ENCODE data around the gene SF3B1. TPM values are rescaled to one million over a fixed set of nuclear protein-coding genes. Genes with fewer than 3 reads are reported as not detected.

SF3B1 gene
- total and polyA plus RNA-seq, 2 donors (not counting 1 experiment from before 2014, with no cell fraction given): 524 to 722 TPM

DNA sequence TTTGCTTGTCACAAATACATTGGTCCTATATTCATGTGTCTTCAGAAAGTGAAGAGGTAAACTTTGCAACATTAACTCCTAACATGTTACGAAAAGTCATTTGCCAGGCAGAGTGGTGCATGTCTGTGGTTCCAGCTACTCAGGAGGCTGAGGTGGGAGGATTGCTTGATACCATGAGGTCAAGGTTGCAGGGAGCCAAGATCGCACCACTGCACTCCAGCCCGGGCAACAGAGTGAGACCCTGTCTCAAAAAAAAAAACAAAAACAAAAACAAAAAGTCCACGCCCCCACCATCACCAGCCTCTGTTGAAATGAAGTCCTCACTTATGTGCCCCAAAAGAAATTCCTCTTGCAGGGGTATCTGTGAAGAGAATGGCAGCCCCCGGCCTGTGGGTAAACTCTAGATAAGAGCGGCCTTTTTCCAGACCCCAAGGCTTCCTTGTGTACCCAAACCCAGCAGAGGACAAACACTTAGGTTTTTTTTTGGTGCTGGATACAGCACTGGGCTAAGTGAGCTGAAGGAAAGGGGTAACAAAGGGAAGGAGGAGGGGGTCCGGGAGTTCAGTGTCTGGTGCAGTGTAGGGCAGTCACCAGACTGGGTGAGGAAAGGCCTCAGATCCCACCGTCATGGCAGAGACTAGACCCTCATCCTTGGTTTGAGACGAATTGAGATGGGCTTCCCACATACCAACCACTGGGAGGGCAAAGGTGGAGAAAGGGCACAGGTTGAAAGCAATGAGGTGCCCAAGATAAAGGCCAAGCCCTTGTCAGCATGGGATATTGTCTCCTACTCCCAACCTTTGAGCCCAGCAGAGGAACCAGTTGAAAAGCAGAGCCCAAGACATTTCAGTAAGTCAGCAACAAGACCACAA lies 45.6 kb upstream of the SF3B1 start:
- Histone ChIP-seq H3K79me2 (ENCODE audit: control insufficient read depth, insufficient read depth, low read length) (no peaks in the 10 kb centered on the region), H3K9me3 (ENCODE audit: control extremely low read depth in 1 of 3, control insufficient read depth in 2 of 3, insufficient read depth in 1 of 3, low read length in 2 of 3) (peaks cover 0 to 20% (median 10%) of the 10 kb centered on the region in 3 donors), H3K4me2 (replicated peaks; ENCODE audit: low read depth, low read length, poor library complexity, severe bottlenecking) (no peak overlapping the region), H3K36me3 (replicated peaks in 1 of 2; ENCODE audit: control extremely low read depth in 1 of 2, control insufficient read depth in 1 of 2, extremely low read depth in 1 of 2, insufficient read depth in 2 of 2, low read length in 1 of 2) (peaks cover 5 to 30% of the 10 kb centered on the region in 2 experiments), H3K27ac (ENCODE audit: low read length in 2 of 2) (no peak overlapping the region), H3K4me3 (ENCODE audit: control extremely low read depth in 1 of 5, extremely low read depth in 1 of 5, insufficient read depth in 1 of 5, low read depth in 2 of 5, low read length in 4 of 5) (no peak overlapping the region), H4K20me1 (ENCODE audit: control insufficient read depth, insufficient read depth, low read length, poor library complexity, severe bottlenecking) (no peaks in the 10 kb centered on the region), H3K9ac (ENCODE audit: low read length) (no peak overlapping the region), H2AFZ (ENCODE audit: insufficient read depth, low read depth, low read length, poor library complexity, severe bottlenecking) (no peak overlapping the region), H3K27me3 (replicated peaks in 1 of 4; ENCODE audit: control extremely low read depth in 1 of 4, control insufficient read depth in 3 of 4, insufficient read depth in 4 of 4, low read length in 3 of 4) (no peaks in the 10 kb centered on the region), H3K4me1 (ENCODE audit: control insufficient read depth in 2 of 2, insufficient read depth in 2 of 2, low read length in 2 of 2) (no peaks in the 10 kb centered on the region)
- WGBS (ENCODE audit: insufficient coverage): no CpG with 5 or more reads among the region's 9 CpGs
- ChIA-PET POLR2A (no interaction called here), CTCF (interaction anchor here (0.6 kb wide), 1 partner anchor 152 kb away, joined by 4 read pairs; no protein-coding TSS in a partner anchor)
- TF ChIP-seq EZH2 (IDR thresholded peaks at IDR 0.05; ENCODE audit: borderline replicate concordance, insufficient read depth, low read depth, low read length, poor library complexity, severe bottlenecking): no peak
- no peak overlapping the region for H3K4me3 Mint-ChIP-seq
- DNase-seq (no peak), ATAC-seq (ENCODE audit: low read depth) (no peak)
- no peaks in the 10 kb centered on the region for H3K27me3 Mint-ChIP-seq
- no peak overlapping the region for H3K27ac Mint-ChIP-seq
- intact Hi-C loops (cut with micrococcal nuclease): no loop called here
- H3K9me3 Mint-ChIP-seq (ENCODE audit: insufficient read depth): no peaks in the 10 kb centered on the region
- no peaks in the 10 kb centered on the region for H3K4me1 Mint-ChIP-seq

GRCh38 chr2:197477797-197478196 lies 43.0 kb upstream of the SF3B1 start:
- Mint-ChIP-seq H3K4me3 (no peak overlapping the region), H3K4me1 (no peaks in the 10 kb centered on the region), H3K9me3 (ENCODE audit: insufficient read depth) (no peaks in the 10 kb centered on the region), H3K27ac (no peak overlapping the region), H3K27me3 (no peaks in the 10 kb centered on the region)
- Histone ChIP-seq H2AFZ (ENCODE audit: insufficient read depth, low read depth, low read length, poor library complexity, severe bottlenecking) (no peak overlapping the region), H3K9ac (ENCODE audit: low read length) (no peak overlapping the region), H3K36me3 (replicated peaks in 1 of 2; ENCODE audit: control extremely low read depth in 1 of 2, control insufficient read depth in 1 of 2, extremely low read depth in 1 of 2, insufficient read depth in 2 of 2, low read length in 1 of 2) (peaks cover 10 to 42% of the 10 kb centered on the region in 2 experiments), H3K27me3 (replicated peaks in 1 of 4; ENCODE audit: control extremely low read depth in 1 of 4, control insufficient read depth in 3 of 4, insufficient read depth in 4 of 4, low read length in 3 of 4) (no peaks in the 10 kb centered on the region), H3K4me2 (replicated peaks; ENCODE audit: low read depth, low read length, poor library complexity, severe bottlenecking) (no peak overlapping the region), H4K20me1 (ENCODE audit: control insufficient read depth, insufficient read depth, low read length, poor library complexity, severe bottlenecking) (no peaks in the 10 kb centered on the region), H3K9me3 (ENCODE audit: control extremely low read depth in 1 of 3, control insufficient read depth in 2 of 3, insufficient read depth in 1 of 3, low read length in 2 of 3) (peaks cover 0 to 6% (median 0%) of the 10 kb centered on the region in 3 donors), H3K27ac (ENCODE audit: low read length in 2 of 2) (no peak overlapping the region), H3K4me3 (ENCODE audit: control extremely low read depth in 1 of 5, extremely low read depth in 1 of 5, insufficient read depth in 1 of 5, low read depth in 2 of 5, low read length in 4 of 5) (no peak overlapping the region), H3K4me1 (ENCODE audit: control insufficient read depth in 2 of 2, insufficient read depth in 2 of 2, low read length in 2 of 2) (no peaks in the 10 kb centered on the region), H3K79me2 (ENCODE audit: control insufficient read depth, insufficient read depth, low read length) (no peaks in the 10 kb centered on the region)
- DNase-seq: no peak
- TF ChIP-seq EZH2 (IDR thresholded peaks at IDR 0.05; ENCODE audit: borderline replicate concordance, insufficient read depth, low read depth, low read length, poor library complexity, severe bottlenecking): no peak
- ChIA-PET POLR2A (interaction anchor here (0.6 kb wide), 1 partner anchor 12 kb away, joined by 3 read pairs; no protein-coding TSS in a partner anchor), CTCF (no interaction called here)
- WGBS (ENCODE audit: insufficient coverage): 93% methylated on average over 2 of the region's 3 CpGs
- no peak for ATAC-seq (ENCODE audit: low read depth)
- intact Hi-C loops (cut with micrococcal nuclease): no loop called here
